Mammary epithelial cell (primary cell): Measurements from ENCODE around the gene CELSR1.

Source experiments
- EZH2 ChIP-seq: IDR thresholded peaks from 2 replicates; pipeline ENCODE4 v1.6.1; 2012; ENCODE audit warnings: low read length, inconsistent platforms, borderline replicate concordance
- TF ChIP-seq, protein P1 (sequence below), 2 donors: IDR thresholded peaks in 1 of 2; conservative IDR thresholded peaks in 1 of 2; 2 replicates each; pipeline ENCODE4 v1.5.1; 2011 to 2012; ENCODE audit warnings: inconsistent platforms in 2 of 2, low read length in 2 of 2, mild to moderate bottlenecking in 2 of 2, control low read depth in 1 of 2, low read depth in 1 of 2; ENCODE audit not compliant: insufficient read depth in 1 of 2; ENCODE audit errors: extremely low read depth in 1 of 2

DNA sequence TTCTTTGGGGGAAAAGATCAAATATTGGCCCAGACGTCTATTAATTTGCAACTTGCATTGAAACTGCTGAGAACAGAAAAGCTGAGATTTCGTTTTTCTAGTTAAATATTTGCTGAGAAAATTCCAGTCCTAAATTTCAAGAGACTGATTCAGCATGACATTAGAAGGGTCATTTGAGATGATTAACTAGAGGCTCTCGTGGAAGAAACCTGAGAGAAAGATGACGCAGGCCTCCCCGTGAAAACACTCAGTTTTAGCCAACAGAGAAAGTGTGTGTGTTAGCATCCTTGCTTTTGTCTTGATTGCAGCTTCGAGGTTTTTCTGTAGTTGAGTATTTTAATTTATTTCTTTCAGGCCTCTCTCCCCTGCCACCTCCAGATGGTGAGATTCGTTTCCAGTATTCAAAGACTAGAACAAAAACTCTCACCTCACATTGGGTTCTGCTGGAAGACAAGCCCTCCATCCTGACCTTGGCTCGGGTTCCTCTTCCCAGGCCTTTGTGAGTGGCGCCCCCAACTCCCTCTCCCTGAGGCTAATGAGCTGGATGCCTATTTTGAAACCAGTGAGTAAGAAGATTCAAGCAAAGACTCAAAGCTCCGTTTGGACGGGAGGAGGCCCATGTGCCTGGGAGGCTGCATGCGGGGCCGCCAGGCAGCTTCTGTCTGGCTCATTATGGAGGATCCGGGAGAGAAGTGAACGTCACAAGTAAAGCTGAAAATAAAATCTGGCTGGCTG lies 52.4 kb downstream of the CELSR1 start:
- TF ChIP-seq, protein P1, sequence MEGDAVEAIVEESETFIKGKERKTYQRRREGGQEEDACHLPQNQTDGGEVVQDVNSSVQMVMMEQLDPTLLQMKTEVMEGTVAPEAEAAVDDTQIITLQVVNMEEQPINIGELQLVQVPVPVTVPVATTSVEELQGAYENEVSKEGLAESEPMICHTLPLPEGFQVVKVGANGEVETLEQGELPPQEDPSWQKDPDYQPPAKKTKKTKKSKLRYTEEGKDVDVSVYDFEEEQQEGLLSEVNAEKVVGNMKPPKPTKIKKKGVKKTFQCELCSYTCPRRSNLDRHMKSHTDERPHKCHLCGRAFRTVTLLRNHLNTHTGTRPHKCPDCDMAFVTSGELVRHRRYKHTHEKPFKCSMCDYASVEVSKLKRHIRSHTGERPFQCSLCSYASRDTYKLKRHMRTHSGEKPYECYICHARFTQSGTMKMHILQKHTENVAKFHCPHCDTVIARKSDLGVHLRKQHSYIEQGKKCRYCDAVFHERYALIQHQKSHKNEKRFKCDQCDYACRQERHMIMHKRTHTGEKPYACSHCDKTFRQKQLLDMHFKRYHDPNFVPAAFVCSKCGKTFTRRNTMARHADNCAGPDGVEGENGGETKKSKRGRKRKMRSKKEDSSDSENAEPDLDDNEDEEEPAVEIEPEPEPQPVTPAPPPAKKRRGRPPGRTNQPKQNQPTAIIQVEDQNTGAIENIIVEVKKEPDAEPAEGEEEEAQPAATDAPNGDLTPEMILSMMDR (conservative IDR thresholded peaks at IDR 0.05 in 1 of 2, IDR thresholded peaks at IDR 0.05 in 1 of 2; ENCODE audit: extremely low read depth in 1 of 2, insufficient read depth in 1 of 2, low read depth in 1 of 2, low read length in 2 of 2): no peak
- no peak for TF ChIP-seq EZH2
